Islet precursor cell (in vitro differentiated cells): ENCODE results near the gene RALGAPB.
A peak's percentile ranks its signal among the peaks of the same experiment; 100 is the strongest.

Experiments used
- DNase-seq: peaks from one replicate; pipeline ENCODE4 v3.0.0-alpha.2; 2018

Gene RALGAPB

GRCh38 chr20:38551056-38551626 is 78.5 kb downstream of the RALGAPB start:
- DNase-seq: no peak

DNA sequence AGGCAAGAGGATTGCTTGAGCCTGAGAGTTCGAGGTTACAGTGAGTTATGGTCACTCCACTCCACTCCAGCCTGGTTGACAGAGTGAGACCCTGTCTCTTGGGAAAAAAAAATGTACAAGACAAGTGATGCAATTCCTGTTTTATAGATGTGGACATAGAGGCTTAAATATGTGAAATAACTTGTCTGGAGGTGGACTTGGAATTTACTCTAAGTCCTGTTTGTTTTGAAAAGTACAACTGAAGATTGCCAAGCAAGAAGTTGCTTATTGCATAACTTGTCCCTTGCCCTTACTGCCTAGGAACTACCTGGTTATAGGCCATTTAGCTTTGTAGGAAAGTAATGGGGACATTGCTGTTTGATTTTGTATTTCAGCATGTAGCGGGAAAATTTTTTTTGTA is 82.3 kb downstream of the RALGAPB start:
- no peak for DNase-seq

DNA sequence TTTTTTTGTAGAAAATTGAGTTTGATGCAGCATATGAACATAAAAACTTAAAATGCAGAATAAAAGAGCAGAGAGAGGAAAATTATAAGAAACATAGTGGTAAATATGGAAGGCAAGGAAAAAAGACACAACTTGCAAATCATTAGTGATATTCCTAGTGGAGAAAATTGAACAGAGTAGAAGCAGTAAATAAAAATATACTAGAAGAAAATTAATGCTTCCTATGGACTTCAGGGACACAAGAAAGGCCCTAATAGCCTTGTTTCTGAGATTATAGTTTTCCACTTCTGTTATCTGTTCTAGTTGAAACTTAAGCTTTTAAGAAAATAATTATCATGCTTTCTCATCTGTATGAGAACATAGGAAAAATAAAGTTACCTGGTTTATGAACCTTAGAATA is 82.8 kb downstream of the RALGAPB start:
- DNase-seq: no peak

DNA sequence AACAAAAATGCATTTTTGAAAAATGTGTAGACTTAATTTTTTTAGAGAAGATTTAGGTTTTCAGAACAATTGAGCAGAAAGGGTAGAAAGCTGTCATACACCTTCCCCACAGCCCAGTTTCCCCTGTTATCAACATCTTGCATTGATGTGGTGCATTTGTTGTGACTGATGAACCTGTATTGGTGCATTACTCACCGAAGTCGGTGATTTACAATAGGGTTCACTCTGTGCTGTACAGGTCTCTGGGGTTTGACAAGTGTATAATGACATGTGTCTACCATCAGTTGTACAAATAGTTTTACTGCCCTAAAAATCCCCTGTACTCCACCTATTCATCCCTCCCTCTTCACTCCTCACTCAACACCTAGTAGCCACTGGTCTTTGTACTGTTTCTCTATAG is 84.5 kb downstream of the RALGAPB start:
- no peak for DNase-seq

- DNase-seq: no peak
Observed at GRCh38 chr20:38558596-38559360, 86.1 kb downstream of the RALGAPB start.

DNA sequence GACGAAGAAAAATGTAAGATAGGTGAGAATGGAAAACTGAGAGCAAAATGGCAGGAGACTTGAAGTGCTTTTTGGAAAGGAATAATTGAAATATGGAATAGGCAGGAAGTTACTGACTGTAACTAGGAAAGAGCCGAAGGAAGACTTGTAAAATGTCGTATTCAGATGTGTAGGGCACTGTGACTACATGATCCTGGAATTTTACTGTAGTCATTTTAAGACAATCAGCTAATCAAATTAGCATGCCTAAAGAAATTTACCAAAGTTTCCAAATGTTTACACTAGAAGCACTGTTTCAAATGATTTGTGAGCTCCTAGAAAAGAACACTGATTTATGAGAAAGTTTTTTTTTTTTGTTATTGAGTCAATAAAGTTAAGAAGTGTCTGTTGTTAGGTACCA is 87.1 kb downstream of the RALGAPB start:
- no peak for DNase-seq

GRCh38 chr20:38563802-38564431 is 91.3 kb downstream of the RALGAPB start:
- no peak for DNase-seq

GRCh38 chr20:38564680-38565079 is 92.0 kb downstream of the RALGAPB start:
- no peak for DNase-seq

DNA sequence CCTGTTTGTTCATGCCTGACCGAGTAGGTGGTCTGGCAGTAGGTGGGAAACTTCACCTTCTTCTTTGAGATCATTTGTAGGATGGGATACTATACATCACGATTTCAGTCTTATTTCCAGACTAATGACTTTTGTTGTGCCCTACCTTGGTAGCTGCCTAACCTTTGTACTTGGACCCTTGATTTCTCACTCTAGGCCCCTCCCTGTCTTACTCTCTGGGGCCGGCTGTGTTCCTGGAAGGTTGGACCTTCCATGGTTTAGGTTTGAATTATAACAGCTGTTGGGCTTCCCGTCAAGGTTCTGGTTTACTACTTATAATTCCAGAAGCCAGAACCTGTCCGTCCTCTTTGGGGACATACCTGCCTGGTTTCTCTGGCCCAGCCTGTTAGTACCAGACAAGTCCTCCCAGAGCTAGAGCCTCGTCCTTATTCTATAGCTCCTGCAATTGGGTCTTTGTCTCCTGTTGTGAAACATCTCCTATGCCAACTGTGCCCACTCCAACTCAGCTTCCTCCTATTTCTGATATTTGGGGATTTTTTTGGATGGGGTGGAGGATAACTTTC is 93.5 kb downstream of the RALGAPB start:
- no peak for DNase-seq

GRCh38 chr20:38569747-38570525 is 97.3 kb downstream of the RALGAPB start:
- no peak for DNase-seq

- no peak for DNase-seq
Observed at GRCh38 chr20:38573413-38573812, 100.8 kb downstream of the RALGAPB start.

DNA sequence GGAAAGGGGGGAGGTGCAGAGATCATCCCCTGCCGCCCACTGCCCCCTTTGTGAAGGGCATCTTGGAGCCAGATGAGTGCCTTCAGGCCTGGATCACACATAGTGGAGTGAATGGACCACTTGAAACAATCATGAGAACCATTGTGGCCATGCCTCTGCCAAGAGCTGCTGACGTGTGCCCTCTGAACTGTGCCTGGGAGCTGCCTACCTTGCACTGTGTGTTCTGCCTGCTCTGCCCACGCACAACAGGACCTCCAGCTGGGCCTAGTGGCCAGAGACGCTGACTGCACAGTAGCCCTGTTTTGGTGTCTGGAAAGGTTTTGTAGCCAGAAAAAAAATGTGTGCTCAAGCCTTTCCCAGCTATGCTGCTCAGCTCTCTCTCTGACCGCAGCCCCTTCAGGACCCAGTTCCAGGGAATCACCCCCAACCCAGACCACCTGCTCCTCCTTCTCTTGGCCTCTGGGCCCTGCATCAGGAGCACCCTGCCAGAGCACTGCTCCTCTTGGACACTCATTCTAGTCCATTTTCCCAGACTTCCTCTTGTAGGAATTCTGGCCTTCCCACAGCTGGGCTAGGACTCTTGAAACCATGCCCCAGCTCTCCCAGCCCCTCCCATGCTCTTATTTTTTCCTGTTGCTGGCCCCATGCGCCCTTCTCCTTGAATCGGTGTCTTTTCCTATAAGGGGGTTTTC is 106.7 kb downstream of the RALGAPB start:
- DNase-seq: no peak

DNA sequence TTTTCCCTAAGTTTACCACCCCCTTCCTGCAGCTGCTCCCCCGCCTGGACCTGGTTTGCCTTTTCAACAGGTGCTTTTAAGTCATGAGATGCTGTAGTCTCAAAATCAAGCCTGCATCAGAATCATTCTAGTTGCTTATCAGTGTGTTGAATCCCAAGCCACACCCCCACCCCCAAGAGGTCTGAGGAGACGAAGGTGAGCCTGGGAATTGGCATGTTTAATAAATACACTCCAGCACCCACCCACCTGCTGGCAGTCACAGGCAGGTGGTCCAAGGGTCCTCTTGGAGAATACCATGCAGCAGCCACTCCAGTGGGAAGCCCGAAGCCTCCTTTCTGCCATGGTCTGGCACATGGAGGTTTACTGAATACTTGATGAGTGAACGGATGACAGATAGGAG is 107.3 kb downstream of the RALGAPB start:
- no peak for DNase-seq

- DNase-seq: peak; percentile 69
Observed at GRCh38 chr20:38581013-38581412, 108.4 kb downstream of the RALGAPB start, which contains the start of gene ADIG. Gene ADIG (plus strand): TSS chr20:38581197. CDS start chr20:38581251, 54 bp downstream.

DNA sequence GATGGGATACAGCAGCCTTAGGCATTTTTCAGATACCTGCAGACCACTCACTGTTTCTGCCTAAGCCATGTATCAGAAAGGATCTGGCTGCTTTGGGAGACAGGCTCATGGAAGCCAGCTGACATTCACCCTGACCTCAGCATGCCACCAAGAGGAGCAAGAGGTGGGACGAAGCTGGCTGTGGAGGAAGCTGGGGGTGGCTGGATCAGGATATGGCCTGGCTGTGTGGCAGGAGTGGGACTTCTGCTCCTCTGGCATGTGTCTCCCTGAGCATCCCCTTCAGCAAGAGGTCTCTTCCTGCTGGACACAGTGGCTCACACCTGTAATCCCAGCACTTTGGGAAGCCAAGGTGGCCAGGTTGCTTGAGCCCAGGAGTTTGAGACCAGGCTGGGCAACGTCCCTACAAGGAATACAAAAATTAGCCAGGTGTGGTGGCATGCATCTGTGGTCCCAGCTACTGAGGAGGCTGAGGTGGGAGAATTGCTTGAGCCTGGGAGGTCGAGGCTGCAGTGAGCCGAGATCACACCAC is 109.3 kb downstream of the RALGAPB start:
- no peak for DNase-seq

DNA sequence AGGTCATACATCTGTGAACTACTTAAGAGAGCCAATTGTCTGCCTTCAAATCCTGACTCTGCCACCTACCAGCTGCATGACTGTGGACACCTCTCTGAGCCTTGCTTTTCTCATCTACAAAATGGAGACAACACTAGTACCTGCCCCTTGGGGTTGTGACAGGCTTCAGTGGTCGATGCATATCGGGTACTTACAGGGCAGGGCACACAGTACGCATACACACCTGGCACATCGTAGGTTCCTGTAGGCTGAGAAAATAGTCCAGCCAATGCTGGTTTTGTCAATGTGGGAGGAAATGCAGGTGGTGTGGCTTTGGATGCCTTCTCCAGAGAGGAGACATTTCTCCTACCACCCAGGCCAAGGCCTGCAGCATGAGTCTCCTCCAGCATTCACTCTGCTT is 110.7 kb downstream of the RALGAPB start:
- DNase-seq: no peak

DNA sequence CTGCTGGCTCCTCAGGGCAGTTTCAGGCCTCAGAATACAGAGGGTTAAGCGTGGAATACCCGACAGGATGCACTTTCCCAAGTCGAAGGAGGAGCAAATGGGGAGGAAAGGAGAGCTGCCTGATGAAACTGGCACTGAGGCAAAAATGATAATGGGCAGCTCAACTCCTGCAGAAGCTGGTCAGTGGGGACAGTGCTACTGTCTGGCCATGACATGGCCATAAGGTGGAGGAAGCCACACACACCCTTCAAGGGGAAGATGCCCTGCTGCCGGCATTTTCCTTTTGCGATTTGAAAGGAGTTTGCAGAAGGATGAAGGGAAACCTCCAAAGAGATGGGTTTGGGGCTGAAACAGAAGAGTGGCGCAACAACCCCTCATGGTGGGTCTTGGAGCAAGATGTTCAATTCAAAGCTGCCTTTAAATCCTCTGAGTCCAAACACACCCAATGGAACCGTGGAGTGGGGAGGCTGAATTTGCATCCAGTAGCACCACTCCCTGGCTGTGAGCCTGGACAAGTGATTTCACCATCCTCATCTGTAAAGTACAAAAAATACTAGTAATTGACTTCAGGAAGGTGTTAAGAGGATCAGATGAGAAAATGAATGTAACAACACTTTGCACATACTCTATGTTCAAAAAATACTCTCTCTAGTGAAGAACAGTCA is 111.6 kb downstream of the RALGAPB start:
- DNase-seq: no peak

GRCh38 chr20:38585404-38586180 is 112.9 kb downstream of the RALGAPB start:
- no peak for DNase-seq

DNA sequence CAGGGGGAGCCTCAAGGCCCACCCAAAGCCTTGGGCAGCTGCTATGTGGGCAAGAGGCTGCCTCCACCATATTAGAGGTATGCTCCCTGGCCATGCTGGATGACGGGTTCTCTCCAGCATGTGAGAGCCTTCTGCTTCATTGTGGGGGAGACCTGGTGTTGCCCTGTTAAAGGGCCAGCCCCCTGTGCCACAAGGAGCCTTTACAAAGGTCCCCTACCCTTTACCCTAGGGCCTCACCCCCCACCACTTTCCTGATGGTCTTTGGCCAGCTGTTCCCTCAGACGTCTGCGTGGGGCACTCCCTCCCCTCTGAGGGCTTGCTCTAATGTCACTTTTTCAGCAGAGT is 113.5 kb downstream of the RALGAPB start:
- no peak for DNase-seq

DNA sequence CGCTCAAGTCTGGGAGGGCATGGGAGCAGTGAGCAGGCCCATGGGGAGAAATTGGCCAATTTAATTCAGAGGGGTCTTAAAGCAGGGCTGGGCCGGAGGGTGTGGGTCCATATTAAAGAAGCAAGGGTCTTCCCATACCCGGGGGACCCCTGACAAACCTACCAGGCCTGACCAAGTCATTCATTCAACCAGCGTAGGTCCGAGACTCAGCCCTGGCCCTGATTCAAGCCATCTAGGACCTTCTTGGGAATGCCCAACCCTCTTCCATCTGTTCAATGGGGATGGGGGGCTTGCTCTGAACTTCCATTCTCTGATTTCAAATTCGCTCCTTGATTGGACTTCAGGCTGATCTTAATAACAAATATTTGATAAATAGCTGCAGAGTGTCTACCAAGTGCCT is 115.7 kb downstream of the RALGAPB start:
- DNase-seq: no peak

DNA sequence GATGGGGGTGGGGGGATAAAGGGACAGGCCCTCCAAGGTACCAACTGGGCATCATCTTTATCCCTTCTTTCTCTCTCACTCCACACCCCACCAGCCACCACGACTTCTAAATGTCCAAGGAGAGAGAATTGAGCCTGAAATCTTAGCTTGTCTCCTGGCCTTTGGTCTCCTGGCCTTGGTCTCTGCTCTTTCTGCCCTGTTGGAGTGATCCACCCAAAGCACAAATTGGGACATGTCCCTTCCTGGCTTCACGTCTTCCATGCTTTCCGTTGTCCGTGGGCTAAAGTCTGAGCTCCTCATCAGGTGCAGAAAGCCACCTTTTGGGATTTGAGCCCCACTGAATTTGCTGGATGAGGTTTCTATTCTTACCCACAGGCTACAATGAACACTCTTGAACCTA is 116.7 kb downstream of the RALGAPB start:
- DNase-seq: no peak
